Measurements from ENCODE around the gene MALRD1. TPM values are rescaled to one million over a fixed set of nuclear protein-coding genes. Genes with fewer than 3 reads are reported as not detected.
A peak's percentile ranks its signal among the peaks of the same experiment; 100 is the strongest.

The MALRD1 gene
- total RNA-seq, 1 experiment from 2014 or later = 0.50 TPM

- TF ChIP-seq, protein P1, sequence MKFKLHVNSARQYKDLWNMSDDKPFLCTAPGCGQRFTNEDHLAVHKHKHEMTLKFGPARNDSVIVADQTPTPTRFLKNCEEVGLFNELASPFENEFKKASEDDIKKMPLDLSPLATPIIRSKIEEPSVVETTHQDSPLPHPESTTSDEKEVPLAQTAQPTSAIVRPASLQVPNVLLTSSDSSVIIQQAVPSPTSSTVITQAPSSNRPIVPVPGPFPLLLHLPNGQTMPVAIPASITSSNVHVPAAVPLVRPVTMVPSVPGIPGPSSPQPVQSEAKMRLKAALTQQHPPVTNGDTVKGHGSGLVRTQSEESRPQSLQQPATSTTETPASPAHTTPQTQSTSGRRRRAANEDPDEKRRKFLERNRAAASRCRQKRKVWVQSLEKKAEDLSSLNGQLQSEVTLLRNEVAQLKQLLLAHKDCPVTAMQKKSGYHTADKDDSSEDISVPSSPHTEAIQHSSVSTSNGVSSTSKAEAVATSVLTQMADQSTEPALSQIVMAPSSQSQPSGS (CRISPR knock-in tag; IDR thresholded peaks at IDR 0.05; ENCODE audit: borderline replicate concordance, low read depth) = no peak
Observed at GRCh38 chr10:19164461-19164860, 115.9 kb downstream of the MALRD1 start (continued).

GRCh38 chr10:19168584-19168983 is 120.0 kb downstream of the MALRD1 start:
- TF ChIP-seq TEAD1 (CRISPR knock-in tag; IDR thresholded peaks at IDR 0.05) (no peak), KAT7 (CRISPR knock-in tag; IDR thresholded peaks at IDR 0.05; ENCODE audit: borderline replicate concordance) (no peak)
- TF ChIP-seq, protein P2, sequence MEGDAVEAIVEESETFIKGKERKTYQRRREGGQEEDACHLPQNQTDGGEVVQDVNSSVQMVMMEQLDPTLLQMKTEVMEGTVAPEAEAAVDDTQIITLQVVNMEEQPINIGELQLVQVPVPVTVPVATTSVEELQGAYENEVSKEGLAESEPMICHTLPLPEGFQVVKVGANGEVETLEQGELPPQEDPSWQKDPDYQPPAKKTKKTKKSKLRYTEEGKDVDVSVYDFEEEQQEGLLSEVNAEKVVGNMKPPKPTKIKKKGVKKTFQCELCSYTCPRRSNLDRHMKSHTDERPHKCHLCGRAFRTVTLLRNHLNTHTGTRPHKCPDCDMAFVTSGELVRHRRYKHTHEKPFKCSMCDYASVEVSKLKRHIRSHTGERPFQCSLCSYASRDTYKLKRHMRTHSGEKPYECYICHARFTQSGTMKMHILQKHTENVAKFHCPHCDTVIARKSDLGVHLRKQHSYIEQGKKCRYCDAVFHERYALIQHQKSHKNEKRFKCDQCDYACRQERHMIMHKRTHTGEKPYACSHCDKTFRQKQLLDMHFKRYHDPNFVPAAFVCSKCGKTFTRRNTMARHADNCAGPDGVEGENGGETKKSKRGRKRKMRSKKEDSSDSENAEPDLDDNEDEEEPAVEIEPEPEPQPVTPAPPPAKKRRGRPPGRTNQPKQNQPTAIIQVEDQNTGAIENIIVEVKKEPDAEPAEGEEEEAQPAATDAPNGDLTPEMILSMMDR (IDR thresholded peaks at IDR 0.05) = peak; percentile 35; the same call in 1 of the 2 replicates
- peak; percentile 96 for ATAC-seq
- peak; percentile 60 for DNase-seq (ENCODE audit: low spot score)
- ChIA-PET CTCF (interaction anchor here (0.6 to 1.6 kb wide), 13 partner anchors 11 to 457 kb away, joined by 3 to 8 read pairs (median 3); no protein-coding TSS in a partner anchor), POLR2A (no interaction called here)
- Mint-ChIP-seq H3K9me3 (no peaks in the 10 kb centered on the region), H3K27ac (no peak overlapping the region), H3K27me3 (ENCODE audit: low read depth) (no peaks in the 10 kb centered on the region), H3K4me1 (peaks cover 4% of the 10 kb centered on the region), H3K4me3 (no peak overlapping the region), H3K36me3 (no peaks in the 10 kb centered on the region)

DNA sequence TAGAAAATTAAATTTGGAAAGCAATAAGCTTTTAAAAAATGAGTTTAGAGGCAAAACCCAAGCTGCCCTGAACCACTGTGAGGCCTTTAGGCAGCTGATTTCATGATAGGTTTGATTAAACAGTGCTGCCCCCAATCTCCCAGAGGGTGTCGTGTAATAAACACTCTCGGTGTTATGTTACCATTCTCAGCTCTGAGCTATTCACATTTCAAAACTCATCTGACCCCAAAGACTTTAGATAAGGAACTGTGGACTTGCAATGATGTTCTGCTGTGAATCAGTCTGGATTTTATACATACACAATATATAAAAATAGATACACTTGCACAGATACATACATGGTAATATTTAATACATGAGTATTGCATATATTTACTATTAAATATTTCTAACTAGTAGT is 120.4 kb downstream of the MALRD1 start:
- Mint-ChIP-seq H3K4me1 (peaks cover 4% of the 10 kb centered on the region), H3K9me3 (no peaks in the 10 kb centered on the region), H3K36me3 (no peaks in the 10 kb centered on the region), H3K27ac (no peak overlapping the region), H3K4me3 (no peak overlapping the region), H3K27me3 (ENCODE audit: low read depth) (no peaks in the 10 kb centered on the region)
- POLR2A ChIA-PET = no interaction called here
- peak; percentile 36; the same call in 1 of the 2 replicates for ATAC-seq
- CTCF ChIA-PET = interaction anchor here (0.6 to 1.6 kb wide), 12 partner anchors 11 to 457 kb away, joined by 3 to 8 read pairs (median 3); no protein-coding TSS in a partner anchor
- DNase-seq (ENCODE audit: low spot score) = no peak
- TF ChIP-seq ZNF532 (CRISPR knock-in tag; IDR thresholded peaks at IDR 0.05; ENCODE audit: borderline replicate concordance) (no peak), OVOL2 (CRISPR knock-in tag; IDR thresholded peaks at IDR 0.05; ENCODE audit: borderline replicate concordance) (no peak), CREM (CRISPR knock-in tag; IDR thresholded peaks at IDR 0.05) (no peak), NFE2L1 (CRISPR knock-in tag; IDR thresholded peaks at IDR 0.05) (no peak), CBFB (CRISPR knock-in tag; IDR thresholded peaks at IDR 0.05; ENCODE audit: low read depth) (no peak), ZNF121 (CRISPR knock-in tag; IDR thresholded peaks at IDR 0.05) (no peak), SP1 (CRISPR knock-in tag; conservative IDR thresholded peaks at IDR 0.05) (no peak), ATF3 (CRISPR knock-in tag; conservative IDR thresholded peaks at IDR 0.05) (no peak), ERG (CRISPR knock-in tag; IDR thresholded peaks at IDR 0.05) (no peak), TEAD1 (CRISPR knock-in tag; IDR thresholded peaks at IDR 0.05) (no peak), STAT6 (CRISPR knock-in tag; conservative IDR thresholded peaks at IDR 0.05; ENCODE audit: low read depth) (no peak)
- TF ChIP-seq, protein P3, sequence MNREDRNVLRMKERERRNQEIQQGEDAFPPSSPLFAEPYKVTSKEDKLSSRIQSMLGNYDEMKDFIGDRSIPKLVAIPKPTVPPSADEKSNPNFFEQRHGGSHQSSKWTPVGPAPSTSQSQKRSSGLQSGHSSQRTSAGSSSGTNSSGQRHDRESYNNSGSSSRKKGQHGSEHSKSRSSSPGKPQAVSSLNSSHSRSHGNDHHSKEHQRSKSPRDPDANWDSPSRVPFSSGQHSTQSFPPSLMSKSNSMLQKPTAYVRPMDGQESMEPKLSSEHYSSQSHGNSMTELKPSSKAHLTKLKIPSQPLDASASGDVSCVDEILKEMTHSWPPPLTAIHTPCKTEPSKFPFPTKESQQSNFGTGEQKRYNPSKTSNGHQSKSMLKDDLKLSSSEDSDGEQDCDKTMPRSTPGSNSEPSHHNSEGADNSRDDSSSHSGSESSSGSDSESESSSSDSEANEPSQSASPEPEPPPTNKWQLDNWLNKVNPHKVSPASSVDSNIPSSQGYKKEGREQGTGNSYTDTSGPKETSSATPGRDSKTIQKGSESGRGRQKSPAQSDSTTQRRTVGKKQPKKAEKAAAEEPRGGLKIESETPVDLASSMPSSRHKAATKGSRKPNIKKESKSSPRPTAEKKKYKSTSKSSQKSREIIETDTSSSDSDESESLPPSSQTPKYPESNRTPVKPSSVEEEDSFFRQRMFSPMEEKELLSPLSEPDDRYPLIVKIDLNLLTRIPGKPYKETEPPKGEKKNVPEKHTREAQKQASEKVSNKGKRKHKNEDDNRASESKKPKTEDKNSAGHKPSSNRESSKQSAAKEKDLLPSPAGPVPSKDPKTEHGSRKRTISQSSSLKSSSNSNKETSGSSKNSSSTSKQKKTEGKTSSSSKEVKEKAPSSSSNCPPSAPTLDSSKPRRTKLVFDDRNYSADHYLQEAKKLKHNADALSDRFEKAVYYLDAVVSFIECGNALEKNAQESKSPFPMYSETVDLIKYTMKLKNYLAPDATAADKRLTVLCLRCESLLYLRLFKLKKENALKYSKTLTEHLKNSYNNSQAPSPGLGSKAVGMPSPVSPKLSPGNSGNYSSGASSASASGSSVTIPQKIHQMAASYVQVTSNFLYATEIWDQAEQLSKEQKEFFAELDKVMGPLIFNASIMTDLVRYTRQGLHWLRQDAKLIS (CRISPR knock-in tag; IDR thresholded peaks at IDR 0.05; ENCODE audit: borderline replicate concordance) = no peak
- TF ChIP-seq, protein P4, sequence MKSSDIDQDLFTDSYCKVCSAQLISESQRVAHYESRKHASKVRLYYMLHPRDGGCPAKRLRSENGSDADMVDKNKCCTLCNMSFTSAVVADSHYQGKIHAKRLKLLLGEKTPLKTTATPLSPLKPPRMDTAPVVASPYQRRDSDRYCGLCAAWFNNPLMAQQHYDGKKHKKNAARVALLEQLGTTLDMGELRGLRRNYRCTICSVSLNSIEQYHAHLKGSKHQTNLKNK (CRISPR knock-in tag; IDR thresholded peaks at IDR 0.05) = no peak
